C4-2B (cell line): ENCODE data around the gene PTPN12.

Source experiments
- ZFX ChIP-seq: fragments of 450-650 bp; IDR thresholded peaks from 2 replicates; pipeline ENCODE4 v1.6.1; 2017
- TF ChIP-seq, protein P1 (sequence below): fragments of 450-650 bp; conservative IDR thresholded peaks from 2 replicates; pipeline ENCODE4 v1.5.1; 2017; ENCODE audit warnings: mild to moderate bottlenecking

GRCh38 chr7:77571801-77572200 lies 34.7 kb downstream of the PTPN12 start:
- TF ChIP-seq, protein P1, sequence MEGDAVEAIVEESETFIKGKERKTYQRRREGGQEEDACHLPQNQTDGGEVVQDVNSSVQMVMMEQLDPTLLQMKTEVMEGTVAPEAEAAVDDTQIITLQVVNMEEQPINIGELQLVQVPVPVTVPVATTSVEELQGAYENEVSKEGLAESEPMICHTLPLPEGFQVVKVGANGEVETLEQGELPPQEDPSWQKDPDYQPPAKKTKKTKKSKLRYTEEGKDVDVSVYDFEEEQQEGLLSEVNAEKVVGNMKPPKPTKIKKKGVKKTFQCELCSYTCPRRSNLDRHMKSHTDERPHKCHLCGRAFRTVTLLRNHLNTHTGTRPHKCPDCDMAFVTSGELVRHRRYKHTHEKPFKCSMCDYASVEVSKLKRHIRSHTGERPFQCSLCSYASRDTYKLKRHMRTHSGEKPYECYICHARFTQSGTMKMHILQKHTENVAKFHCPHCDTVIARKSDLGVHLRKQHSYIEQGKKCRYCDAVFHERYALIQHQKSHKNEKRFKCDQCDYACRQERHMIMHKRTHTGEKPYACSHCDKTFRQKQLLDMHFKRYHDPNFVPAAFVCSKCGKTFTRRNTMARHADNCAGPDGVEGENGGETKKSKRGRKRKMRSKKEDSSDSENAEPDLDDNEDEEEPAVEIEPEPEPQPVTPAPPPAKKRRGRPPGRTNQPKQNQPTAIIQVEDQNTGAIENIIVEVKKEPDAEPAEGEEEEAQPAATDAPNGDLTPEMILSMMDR: no peak
- TF ChIP-seq ZFX: no peak
